Measurements from ENCODE around the gene FAM83G. TPM values are rescaled to one million over a fixed set of nuclear protein-coding genes. Genes with fewer than 3 reads are reported as not detected.

The FAM83G gene
- total RNA-seq, 1 donor from 2014 or later: 2.3 TPM

DNA sequence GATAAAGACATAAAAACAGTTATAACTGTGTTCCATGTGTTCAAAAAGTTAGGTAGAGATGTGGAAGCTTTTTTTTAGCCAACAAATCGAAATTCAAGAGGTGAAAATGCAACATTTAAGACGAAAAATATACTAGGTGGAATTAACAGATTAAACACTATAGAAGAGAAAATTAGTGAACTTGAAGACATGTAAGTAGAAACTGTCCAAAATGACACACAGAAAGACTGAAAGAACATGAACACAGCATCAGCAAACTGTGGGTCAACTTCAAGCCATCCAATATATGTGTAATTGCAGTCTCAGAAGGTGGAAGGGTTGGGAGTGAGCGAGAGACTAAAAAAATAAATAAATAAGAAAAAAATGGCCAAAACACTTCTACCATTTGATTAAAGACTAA, 9.3 kb downstream of the FAM83G start:
- no peak for DNase-seq
- ATAC-seq: no peak
- intact Hi-C loops (cut with micrococcal nuclease): no loop called here

DNA sequence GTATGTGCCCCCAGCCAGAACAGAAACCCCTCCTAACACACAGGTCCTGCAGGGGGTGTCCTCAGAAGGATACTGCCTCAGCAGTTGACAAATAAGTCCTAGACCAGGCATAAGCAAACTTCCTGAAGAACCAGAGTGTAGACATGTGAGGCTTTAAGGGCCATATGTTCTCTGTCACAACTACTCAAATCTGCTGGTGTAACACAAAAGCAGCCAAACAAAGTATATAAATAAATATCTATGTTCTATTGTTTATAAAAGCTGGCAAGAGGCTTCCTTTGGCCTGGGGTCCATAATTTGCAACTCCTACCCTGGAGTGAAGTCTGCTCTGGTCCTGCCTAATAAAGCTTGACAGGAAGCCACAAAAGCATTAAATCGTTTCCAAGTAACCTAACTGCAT, 9.9 kb downstream of the FAM83G start:
- ATAC-seq: no peak
- intact Hi-C loops (cut with micrococcal nuclease): no loop called here
- DNase-seq: no peak

DNA sequence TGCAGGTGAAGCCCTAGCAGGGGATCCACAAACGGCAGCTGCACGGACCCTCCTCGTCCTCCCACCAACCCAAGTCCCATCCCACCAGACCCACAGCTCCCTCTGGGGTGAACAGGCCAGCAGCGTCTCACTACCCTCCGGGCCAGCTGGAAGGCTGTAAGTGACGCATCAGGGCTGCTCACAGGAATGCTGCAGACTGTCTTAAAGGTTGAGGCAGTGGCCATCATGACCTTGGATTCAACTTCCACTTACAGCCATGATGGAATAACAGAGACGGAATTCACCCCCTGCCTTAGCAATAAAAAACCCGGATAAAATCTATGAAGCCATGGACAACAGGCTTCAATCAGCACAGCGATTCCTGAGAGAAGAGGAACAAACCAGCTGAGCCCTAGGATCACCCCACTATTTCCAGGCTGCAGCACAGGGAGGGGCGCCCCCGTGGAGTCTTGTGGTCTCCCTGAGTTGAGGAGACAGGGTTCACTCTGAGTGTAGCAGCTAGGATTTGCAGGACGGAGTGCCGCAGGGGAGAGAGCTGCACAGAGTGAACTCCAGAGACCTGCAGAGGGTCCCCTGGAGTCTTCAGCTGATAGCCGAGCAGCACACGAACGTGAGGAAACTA, 10.5 kb downstream of the FAM83G start:
- intact Hi-C loops (cut with micrococcal nuclease): no loop called here
- DNase-seq (no peak), ATAC-seq (no peak)

DNA sequence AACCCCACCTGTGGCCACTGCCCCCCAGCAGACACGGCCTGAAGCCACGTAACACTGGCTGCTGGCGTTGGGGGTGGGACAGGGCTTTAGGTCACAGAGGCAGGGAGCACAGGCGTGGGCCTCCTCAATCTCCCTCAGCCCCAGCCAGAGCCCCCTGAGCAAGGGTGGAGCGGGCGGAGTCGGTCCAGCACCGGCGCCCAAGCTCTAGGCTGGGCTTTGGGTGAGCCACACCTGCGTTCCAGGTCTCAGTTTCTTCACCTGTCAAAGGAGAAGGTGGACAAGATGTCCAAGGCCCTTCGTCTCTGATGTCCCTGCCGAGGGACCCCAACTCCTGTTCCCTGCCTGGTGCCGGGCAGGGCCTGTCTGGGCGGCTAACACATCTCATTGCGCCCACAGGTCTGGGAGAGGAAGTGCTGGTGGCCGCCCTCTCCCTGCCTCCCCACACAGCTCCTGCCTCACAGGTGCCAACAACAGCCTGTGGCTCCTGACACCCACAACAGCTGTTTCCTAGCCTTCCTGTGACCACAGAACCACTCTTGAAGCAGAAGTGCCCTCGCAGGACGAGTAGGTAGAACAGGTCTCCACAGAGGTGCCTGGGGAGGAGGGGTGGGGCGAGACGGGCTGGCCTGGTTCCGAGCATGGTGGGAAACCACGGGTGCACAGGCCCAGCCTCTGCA, 12.0 kb downstream of the FAM83G start:
- intact Hi-C loops (cut with micrococcal nuclease): no loop called here
- ATAC-seq (no peak), DNase-seq (no peak)

DNA sequence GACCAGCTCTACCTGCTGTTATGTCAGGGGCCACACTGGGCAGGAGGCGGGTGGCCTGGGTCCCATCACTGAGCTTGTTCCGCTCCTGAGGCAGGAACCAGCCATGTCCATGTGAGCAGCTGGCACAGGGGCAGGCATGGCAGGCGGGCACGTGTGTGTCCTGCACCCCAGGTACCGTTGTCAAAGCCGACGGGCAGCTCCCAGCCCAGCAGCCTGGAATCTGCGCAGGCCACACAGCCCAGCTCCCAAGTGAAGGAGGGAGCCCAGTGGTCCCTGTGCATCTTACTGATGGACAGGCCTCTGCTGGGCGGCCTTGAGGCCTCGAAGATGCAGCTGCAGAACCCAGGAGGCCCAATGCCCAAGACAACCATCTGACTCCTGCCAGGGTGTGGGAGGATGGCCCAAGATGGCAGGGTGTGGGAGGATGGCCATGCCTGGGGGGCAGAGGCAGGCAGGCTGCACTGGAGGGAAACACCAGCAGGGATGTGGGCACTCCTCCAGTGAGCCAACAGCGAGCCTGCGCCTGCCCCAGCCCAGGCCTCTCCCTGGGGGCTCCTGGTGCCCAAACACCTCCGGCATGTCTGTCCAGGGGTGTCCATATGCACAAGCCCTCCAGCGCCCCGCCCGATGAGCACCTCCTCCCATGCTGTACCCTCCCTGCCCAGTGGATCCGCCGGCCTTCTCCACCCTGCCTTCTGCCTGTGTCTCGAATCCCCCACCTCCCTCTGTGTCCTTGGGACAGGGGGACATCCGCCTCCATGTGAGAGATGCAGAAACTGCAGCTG, 12.8 kb downstream of the FAM83G start:
- no peak for ATAC-seq
- intact Hi-C loops (cut with micrococcal nuclease): no loop called here
- no peak for DNase-seq

DNA sequence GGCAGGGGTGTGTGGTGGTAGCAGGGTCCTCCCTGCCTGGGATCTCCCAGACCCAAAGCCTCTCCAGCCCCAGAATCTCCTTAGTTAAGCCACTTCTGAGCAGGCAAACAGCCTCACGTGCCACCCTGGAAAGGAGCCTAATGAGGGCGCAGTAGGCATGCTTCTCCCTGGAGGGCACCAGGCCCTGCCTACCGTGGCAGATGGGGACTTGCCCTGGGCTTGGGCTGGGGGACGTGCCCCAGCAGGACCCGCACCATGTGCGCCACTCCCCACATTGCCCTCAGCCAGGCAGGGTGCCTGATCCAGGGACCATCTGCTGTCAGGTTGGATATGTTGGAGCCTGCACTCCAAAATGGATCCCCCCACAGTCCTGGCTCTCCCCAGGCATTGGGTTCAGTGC, 14.2 kb downstream of the FAM83G start:
- intact Hi-C loops (cut with micrococcal nuclease): no loop called here
- DNase-seq (no peak), ATAC-seq (no peak)

DNA sequence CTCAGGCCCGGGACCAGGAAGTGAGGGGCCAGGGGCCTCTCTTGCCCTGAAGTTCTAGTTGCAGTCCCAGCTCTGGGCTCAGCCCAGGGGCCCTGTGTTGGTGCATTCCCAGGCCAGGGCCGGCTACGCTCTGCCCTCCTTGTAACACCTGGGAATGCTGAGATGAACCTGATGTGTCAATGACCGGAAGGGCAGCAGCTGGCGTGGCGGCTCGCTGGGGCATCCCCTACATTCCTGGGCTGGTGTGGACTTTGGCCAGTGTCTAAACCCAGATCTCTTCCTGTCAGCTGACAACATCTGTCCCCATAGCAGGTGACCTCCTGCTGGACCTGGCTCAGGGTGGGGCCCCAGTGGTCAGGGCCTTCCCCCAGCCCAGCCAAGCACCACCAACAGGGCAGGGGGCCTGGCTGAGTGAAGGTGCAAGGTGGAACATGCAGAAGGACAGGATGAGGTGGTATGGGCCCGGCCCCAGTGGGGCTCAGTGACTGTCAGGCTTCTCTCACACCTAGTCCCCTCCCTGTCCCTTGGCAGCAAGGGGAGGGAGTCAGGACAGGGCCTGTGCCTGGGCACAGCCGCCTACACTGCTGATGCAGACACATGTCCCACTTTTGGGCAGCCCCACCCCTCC, 15.9 kb downstream of the FAM83G start:
- intact Hi-C loops (cut with micrococcal nuclease): no loop called here
- DNase-seq (no peak), ATAC-seq (no peak)

DNA sequence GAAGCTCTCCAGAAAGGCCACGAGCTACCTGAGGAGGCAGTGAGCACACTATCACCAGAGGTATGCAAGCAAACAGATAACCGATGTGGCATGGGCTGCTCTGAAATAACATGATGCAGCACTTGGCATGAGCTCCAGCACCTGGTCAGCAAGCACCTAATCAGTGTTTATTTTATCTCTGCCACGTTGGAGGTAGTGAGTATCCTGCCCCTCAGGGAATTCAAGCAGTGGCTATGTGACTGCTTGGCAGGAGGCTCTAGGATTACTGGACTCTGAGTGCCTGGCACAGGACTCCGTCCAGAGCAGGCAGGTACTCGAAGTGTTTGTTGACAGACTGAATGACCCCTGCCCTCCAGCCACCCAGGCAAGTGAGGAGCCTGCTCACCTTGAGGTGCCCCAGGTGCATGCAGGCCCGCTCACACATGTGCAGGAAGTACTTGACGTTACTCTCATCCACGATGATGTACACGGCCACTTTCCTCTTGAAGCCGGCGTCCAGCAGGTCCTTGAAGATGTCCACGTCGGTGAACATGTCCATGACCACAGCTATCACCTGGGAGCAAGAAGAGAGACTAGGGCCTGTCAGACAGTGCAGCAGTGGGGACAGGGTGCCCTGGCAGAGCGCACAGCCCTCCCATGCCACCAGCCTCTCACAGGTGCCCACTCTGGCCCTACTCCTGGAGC, 16.6 kb downstream of the FAM83G start:
- DNase-seq: no peak
- ATAC-seq: peak; percentile 61
- intact Hi-C loops (cut with micrococcal nuclease): no loop called here

DNA sequence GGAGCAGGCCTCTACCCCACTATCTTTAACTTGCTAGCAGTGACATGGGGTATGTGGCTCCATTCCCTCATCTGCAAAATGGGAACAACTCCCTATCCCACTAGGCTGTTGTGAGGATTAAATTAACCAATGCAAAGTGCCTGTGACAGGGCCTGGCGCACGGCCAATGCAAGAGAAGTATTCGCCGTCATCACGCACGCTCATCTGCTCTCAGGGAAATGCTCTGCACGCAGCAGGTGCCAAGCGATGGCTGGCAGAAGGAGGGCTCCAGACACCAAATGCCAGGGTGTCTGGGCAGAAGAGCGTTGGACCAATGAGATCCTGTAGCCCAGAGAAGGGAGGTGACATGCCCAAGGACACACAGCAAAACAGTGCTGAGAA, 17.3 kb downstream of the FAM83G start:
- DNase-seq (peak; percentile 54), ATAC-seq (peak; percentile 37)
- intact Hi-C loops (cut with micrococcal nuclease): no loop called here

DNA sequence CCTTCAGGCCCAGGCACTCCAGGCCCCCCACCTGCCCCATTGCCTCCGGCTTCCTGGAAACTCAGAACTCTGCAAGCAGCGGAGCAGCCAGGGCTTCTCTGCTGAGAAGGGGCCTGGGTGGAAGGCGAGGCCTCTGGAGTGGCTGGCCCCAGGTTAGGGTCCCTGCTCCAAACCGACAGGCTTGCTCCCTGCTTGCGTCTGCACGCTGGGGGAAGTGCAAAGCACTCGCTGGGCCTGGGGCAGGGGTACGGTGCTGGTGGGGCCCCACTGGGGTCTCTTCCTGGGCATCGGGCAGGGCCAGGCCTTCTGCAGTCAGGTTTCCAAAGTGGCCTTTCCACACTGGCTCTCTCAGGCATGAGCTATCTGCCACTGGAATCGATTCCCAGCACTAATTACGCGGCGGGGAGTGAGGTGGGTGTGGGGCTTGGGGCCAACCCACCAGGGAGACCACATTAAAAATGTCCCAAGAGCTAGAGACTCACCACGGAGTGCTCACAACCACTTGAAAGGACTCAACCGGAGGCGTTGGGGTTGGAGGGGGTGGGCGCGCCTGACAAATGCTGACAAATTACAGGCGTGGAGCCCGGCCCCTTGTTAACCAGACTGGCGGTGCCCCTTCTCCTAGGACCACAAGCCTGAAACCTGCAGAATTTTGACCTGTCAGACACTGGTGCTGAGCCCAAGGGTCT, 17.9 kb downstream of the FAM83G start:
- intact Hi-C loops (cut with micrococcal nuclease): no loop called here
- ATAC-seq (no peak), DNase-seq (no peak)

DNA sequence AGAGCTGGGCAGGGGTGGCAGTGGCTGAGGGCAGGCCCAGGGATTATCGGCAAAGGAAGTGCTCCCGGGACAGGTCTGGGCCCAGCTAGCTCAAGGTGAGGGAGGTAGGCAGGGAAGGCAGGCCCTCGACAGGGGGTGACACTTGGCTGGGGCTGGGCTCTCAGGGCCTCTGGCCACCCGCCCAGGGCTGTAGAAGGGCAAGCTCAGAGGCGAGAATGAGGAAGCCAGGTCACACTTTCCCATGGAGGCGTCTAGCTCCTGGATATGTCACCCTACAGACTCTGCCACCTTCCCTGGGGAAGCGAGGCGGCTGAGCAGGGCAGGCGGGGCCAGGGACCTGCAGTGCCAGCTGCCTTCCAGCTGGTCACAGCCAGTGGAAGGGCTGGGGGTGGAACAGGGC, 19.1 kb downstream of the FAM83G start:
- intact Hi-C loops (cut with micrococcal nuclease): no loop called here
- ATAC-seq (peak; percentile 8), DNase-seq (no peak)

DNA sequence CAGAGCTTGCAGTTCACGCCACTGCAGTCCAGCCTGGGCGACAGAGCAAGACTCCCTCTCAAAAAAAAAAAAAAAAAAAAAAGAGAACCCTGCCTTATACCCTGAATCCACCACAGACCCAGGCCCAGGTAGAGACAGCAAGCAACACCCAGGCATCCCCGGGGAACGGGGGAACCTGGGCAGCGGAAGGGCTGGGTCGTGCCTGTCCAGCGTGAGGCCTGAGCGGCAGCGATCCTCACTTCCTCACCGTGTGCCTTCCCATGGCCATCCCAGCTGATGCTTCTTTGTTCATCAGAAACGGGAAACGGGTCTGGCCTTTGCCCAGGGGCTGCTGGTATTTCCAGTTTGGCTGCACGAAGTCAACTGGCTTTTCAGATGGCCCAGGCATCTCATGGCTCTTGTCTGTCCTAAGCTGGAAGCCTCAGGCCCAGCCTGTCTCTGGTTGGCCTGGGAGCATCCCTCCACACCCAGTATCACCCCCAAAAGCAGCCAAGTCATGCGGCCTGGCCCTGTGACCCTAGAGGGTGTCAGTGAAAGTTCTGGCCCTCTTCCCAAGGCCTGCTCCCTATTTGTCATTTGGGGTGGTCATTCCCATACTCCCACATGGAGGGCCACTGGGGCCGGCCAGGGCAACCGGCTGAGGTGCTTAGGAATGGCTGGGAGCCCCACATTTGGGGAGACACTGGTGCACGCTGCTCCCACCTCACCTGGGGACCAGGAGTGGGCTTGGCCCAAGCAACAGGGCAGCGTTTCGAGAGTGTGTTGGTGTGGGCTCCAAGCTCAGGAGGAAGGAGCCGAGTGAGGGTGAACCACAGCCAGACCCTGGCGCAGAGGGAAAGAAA, 20.1 kb downstream of the FAM83G start:
- no peak for DNase-seq
- no peak for ATAC-seq
- intact Hi-C loops (cut with micrococcal nuclease): no loop called here

DNA sequence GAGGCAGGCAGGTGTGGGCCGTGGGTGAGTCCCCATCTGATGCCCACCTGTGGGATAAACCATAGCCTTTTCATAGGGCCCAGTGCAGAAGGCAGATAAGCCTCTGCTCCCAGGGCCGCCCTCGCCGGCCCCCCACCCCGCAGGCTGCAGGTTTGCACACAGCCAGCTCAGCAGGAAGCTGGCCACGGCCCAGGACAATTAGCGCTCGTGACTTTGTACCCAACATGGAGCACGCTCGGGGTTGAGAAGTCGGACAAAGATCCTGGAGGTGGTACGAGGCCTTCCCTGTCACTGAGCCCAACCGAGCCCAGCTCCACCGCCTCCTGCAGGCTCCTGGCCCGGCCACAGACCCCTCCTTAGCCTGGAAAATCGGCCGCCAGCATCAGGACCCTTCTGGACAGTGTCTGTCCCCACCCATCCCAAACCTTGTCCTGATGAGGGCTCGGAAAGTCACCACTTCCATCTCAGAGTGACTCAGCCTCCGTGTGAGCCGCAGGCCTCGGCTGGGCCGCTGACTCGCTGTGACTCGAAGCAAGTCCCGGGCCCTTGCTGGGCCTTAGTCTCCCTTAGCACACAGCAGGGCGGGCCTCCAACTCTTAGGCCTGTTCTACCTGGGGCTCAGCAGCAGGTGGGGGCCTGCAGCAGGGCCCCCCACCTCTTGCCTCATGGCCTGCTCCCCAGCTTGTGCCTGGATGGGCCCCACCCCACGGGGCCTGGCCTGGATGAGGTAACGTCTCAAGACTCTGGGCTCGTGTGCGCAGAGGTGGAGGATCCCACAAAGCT, 22.7 kb downstream of the FAM83G start:
- intact Hi-C loops (cut with micrococcal nuclease): no loop called here
- ATAC-seq: no peak

DNA sequence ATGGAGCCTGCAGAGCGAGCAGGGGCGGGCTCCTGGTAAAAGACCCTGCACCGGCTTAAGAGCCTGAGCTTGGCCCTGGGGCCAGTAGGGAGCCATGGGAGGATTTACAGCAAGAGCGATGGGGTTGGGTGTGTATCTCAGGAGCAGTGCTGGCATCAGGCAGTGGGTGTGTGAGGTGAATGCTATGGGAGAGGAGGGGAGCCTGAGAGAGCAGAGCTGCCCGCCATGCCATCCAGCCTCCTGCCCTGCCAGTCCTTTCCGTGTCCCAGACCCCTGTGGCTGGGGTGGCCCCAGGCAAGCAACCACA, 23.3 kb downstream of the FAM83G start:
- ATAC-seq (no peak), DNase-seq (no peak)
- intact Hi-C loops (cut with micrococcal nuclease): no loop called here

More for the DNA sequence above, 22.7 kb downstream of the FAM83G start:
- DNase-seq: no peak

DNA sequence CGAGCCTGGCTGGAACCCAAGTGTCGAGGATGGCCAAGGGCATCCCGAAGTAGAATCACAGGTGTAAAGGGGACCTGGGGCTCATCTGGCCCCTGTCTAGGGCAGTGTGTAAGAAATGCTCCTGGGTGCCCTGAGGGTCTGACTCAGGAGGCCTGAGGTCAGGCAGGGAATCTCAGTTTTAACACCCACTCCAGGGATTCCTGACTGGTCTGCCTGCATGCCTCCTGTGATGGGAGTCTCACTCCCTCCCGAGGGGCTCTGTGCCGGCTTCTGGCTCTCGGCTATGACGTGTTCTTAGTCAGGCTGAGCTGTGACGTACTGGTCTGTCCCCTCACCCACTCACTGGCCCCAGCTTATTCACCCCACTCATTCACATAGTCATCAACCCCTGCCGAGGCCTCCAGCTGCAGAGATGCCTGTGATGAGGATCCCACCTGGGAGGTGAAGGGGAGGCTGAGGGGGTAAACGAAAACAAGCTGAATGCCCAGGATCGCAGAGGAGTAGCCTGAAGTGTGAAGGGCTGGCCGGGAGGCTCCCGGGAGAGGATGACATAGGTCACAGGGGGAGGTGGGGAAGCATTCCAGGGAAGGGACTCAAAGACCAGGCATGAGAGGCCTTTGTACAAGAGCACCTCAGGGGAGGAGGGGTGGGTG, 23.8 kb downstream of the FAM83G start:
- no peak for DNase-seq
- intact Hi-C loops (cut with micrococcal nuclease): no loop called here
- no peak for ATAC-seq

DNA sequence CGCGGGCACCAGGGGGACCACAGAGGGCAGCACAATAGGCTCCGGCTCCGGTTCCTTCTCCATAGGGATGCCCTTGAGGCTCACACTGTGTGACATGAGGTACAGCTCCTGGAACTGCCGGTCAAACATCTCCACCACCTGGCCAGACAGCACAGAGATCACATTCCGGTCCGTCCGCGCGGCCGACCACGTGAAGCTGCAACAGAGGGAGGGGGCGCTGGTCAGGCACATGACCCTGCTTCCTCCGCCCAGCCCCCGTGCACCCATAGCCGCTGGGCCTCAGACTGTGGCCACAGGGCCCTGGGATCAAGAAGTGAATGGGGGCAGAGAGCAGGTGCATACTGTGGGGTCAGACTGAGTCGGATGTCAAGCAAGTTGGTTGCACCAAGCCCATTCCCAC, 25.9 kb downstream of the FAM83G start:
- ATAC-seq: no peak
- DNase-seq: no peak
- intact Hi-C loops (cut with micrococcal nuclease): no loop called here

DNA sequence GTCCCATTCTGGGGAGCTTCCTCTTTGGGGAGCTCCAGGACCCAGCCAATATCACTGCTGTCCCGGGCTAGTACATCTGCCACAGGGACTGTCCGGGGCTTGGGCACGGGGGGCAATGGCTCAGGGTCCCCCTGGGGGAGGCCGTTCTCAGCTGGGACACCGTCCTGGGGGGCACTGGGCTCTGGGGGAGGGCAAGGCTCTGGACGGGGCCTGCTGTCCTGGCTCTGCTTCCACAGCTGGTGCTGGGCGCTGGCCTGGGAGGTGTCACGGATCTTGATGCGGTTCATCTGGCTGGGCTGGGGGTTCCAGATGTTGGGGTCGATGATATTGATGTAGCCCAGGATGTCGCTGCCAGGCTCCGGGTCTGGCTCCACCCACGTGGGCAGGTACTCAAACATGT, 26.5 kb downstream of the FAM83G start:
- no peak for DNase-seq
- intact Hi-C loops (cut with micrococcal nuclease): no loop called here

More for the DNA sequence above, 26.5 kb downstream of the FAM83G start:
- no peak for ATAC-seq

Measured in left ventricle myocardium superior (tissue), 1 donor.